ENCODE data around the gene MAGOHB.
"Not testable (repeated sequence)": the region's sequence is repeated elsewhere in the genome, so short reads cannot be mapped to it uniquely, and the experiment has no call there.

Gene MAGOHB

GRCh38 chr12:10613349-10614055 lies at the start of gene MAGOHB:
Gene MAGOHB, minus strand, starts transcription at chr12:10613609. Its CDS starts 77 bp downstream, at chr12:10613532.
- Histone ChIP-seq H3K9me3 (ENCODE audit: control insufficient read depth, insufficient read depth, low read length) (no peaks in the 10 kb centered on the region), H3K36me3 (ENCODE audit: insufficient read depth, low read length) (no peaks in the 10 kb centered on the region; the same call in none of the 2 replicates), H3K4me1 (ENCODE audit: insufficient read depth, low read length) (peaks cover 3% of the 10 kb centered on the region; the same call in 1 of the 2 replicates), H3K9ac (ENCODE audit: low read depth, low read length) (peak within 1 kb of the TSS; percentile 86)

GRCh38 chr12:10661338-10661737 lies 47.9 kb upstream of the MAGOHB start:
- Histone ChIP-seq H3K9me3 (ENCODE audit: control insufficient read depth, insufficient read depth, low read length) (no peaks in the 10 kb centered on the region; the same call in 1 of the 2 replicates), H3K4me1 (ENCODE audit: insufficient read depth, low read length) (no peaks in the 10 kb centered on the region), H3K9ac (ENCODE audit: low read depth, low read length) (no peak overlapping the region), H3K36me3 (ENCODE audit: insufficient read depth, low read length) (no peaks in the 10 kb centered on the region)

- no peaks in the 10 kb centered on the region for H3K4me1 ChIP-seq (ENCODE audit: insufficient read depth, low read length)
- no peaks in the 10 kb centered on the region for H3K36me3 ChIP-seq (ENCODE audit: insufficient read depth, low read length)
- no peaks in the 10 kb centered on the region; the same call in 1 of the 2 replicates for H3K9me3 ChIP-seq (ENCODE audit: control insufficient read depth, insufficient read depth, low read length)
- H3K9ac ChIP-seq (ENCODE audit: low read depth, low read length) = no peak overlapping the region
Observed at GRCh38 chr12:10654003-10654402, 40.6 kb upstream of the MAGOHB start.

- Histone ChIP-seq H3K36me3 (ENCODE audit: insufficient read depth, low read length) (no peaks in the 10 kb centered on the region), H3K4me1 (ENCODE audit: insufficient read depth, low read length) (no peaks in the 10 kb centered on the region), H3K9ac (ENCODE audit: low read depth, low read length) (no peak overlapping the region), H3K9me3 (ENCODE audit: control insufficient read depth, insufficient read depth, low read length) (peaks cover under 1% of the 10 kb centered on the region)
Observed at GRCh38 chr12:10652192-10652591, 38.8 kb upstream of the MAGOHB start.

GRCh38 chr12:10646576-10646975 lies 33.2 kb upstream of the MAGOHB start:
- H3K9ac ChIP-seq (ENCODE audit: low read depth, low read length); H3K4me1 ChIP-seq (ENCODE audit: insufficient read depth, low read length); H3K36me3 ChIP-seq (ENCODE audit: insufficient read depth, low read length): not testable (repeated sequence)
- peaks cover 10% of the 10 kb centered on the region for H3K9me3 ChIP-seq (ENCODE audit: control insufficient read depth, insufficient read depth, low read length)

- no peaks in the 10 kb centered on the region for H3K4me1 ChIP-seq (ENCODE audit: insufficient read depth, low read length)
Observed at GRCh38 chr12:10645910-10646309, 32.5 kb upstream of the MAGOHB start.

GRCh38 chr12:10641735-10642500 lies 28.5 kb upstream of the MAGOHB start:
- H3K9ac ChIP-seq (ENCODE audit: low read depth, low read length) = no peak overlapping the region
- no peaks in the 10 kb centered on the region for H3K36me3 ChIP-seq (ENCODE audit: insufficient read depth, low read length)
- H3K4me1 ChIP-seq (ENCODE audit: insufficient read depth, low read length) = no peaks in the 10 kb centered on the region
- H3K9me3 ChIP-seq (ENCODE audit: control insufficient read depth, insufficient read depth, low read length) = peaks cover 7% of the 10 kb centered on the region

More at GRCh38 chr12:10645910-10646309, 32.5 kb upstream of the MAGOHB start:
- Histone ChIP-seq H3K9ac (ENCODE audit: low read depth, low read length) (no peak overlapping the region), H3K9me3 (ENCODE audit: control insufficient read depth, insufficient read depth, low read length) (peaks cover 10% of the 10 kb centered on the region), H3K36me3 (ENCODE audit: insufficient read depth, low read length) (no peaks in the 10 kb centered on the region)

GRCh38 chr12:10638728-10639127 lies 25.3 kb upstream of the MAGOHB start:
- no peaks in the 10 kb centered on the region for H3K4me1 ChIP-seq (ENCODE audit: insufficient read depth, low read length)
- no peak overlapping the region for H3K9ac ChIP-seq (ENCODE audit: low read depth, low read length)

GRCh38 chr12:10636611-10637010 lies 23.2 kb upstream of the MAGOHB start:
- no peaks in the 10 kb centered on the region for H3K4me1 ChIP-seq (ENCODE audit: insufficient read depth, low read length)
- H3K9me3 ChIP-seq (ENCODE audit: control insufficient read depth, insufficient read depth, low read length) = no peaks in the 10 kb centered on the region
- H3K36me3 ChIP-seq (ENCODE audit: insufficient read depth, low read length) = no peaks in the 10 kb centered on the region
- H3K9ac ChIP-seq (ENCODE audit: low read depth, low read length) = no peak overlapping the region

More at GRCh38 chr12:10638728-10639127, 25.3 kb upstream of the MAGOHB start:
- Histone ChIP-seq H3K9me3 (ENCODE audit: control insufficient read depth, insufficient read depth, low read length) (no peaks in the 10 kb centered on the region), H3K36me3 (ENCODE audit: insufficient read depth, low read length) (no peaks in the 10 kb centered on the region)

GRCh38 chr12:10636124-10636523 lies 22.7 kb upstream of the MAGOHB start:
- Histone ChIP-seq H3K4me1 (ENCODE audit: insufficient read depth, low read length) (no peaks in the 10 kb centered on the region), H3K9me3 (ENCODE audit: control insufficient read depth, insufficient read depth, low read length) (no peaks in the 10 kb centered on the region), H3K36me3 (ENCODE audit: insufficient read depth, low read length) (no peaks in the 10 kb centered on the region), H3K9ac (ENCODE audit: low read depth, low read length) (no peak overlapping the region)

- H3K36me3 ChIP-seq (ENCODE audit: insufficient read depth, low read length) = no peaks in the 10 kb centered on the region
- no peak overlapping the region for H3K9ac ChIP-seq (ENCODE audit: low read depth, low read length)
- no peaks in the 10 kb centered on the region for H3K4me1 ChIP-seq (ENCODE audit: insufficient read depth, low read length)
- H3K9me3 ChIP-seq (ENCODE audit: control insufficient read depth, insufficient read depth, low read length) = no peaks in the 10 kb centered on the region
Observed at GRCh38 chr12:10635306-10635705, 21.9 kb upstream of the MAGOHB start.

GRCh38 chr12:10634427-10634826 lies 21.0 kb upstream of the MAGOHB start:
- no peak overlapping the region for H3K9ac ChIP-seq (ENCODE audit: low read depth, low read length)
- no peaks in the 10 kb centered on the region for H3K9me3 ChIP-seq (ENCODE audit: control insufficient read depth, insufficient read depth, low read length)
- H3K36me3 ChIP-seq (ENCODE audit: insufficient read depth, low read length) = no peaks in the 10 kb centered on the region
- H3K4me1 ChIP-seq (ENCODE audit: insufficient read depth, low read length) = no peaks in the 10 kb centered on the region

- Histone ChIP-seq H3K4me1 (ENCODE audit: insufficient read depth, low read length) (no peaks in the 10 kb centered on the region; the same call in 1 of the 2 replicates), H3K9ac (ENCODE audit: low read depth, low read length) (no peak overlapping the region), H3K9me3 (ENCODE audit: control insufficient read depth, insufficient read depth, low read length) (no peaks in the 10 kb centered on the region), H3K36me3 (ENCODE audit: insufficient read depth, low read length) (no peaks in the 10 kb centered on the region)
Observed at GRCh38 chr12:10633541-10633940, 20.1 kb upstream of the MAGOHB start.

- H3K9me3 ChIP-seq (ENCODE audit: control insufficient read depth, insufficient read depth, low read length) = no peaks in the 10 kb centered on the region
- no peaks in the 10 kb centered on the region for H3K36me3 ChIP-seq (ENCODE audit: insufficient read depth, low read length)
Observed at GRCh38 chr12:10632226-10632625, 18.8 kb upstream of the MAGOHB start.

GRCh38 chr12:10624605-10625004 lies 11.2 kb upstream of the MAGOHB start:
- Histone ChIP-seq H3K9me3 (ENCODE audit: control insufficient read depth, insufficient read depth, low read length) (no peaks in the 10 kb centered on the region), H3K9ac (ENCODE audit: low read depth, low read length) (no peak overlapping the region)

More at GRCh38 chr12:10632226-10632625, 18.8 kb upstream of the MAGOHB start:
- H3K4me1 ChIP-seq (ENCODE audit: insufficient read depth, low read length) = no peaks in the 10 kb centered on the region; the same call in 1 of the 2 replicates
- H3K9ac ChIP-seq (ENCODE audit: low read depth, low read length) = no peak overlapping the region

More at GRCh38 chr12:10624605-10625004, 11.2 kb upstream of the MAGOHB start:
- H3K36me3 ChIP-seq (ENCODE audit: insufficient read depth, low read length) = no peaks in the 10 kb centered on the region
- no peaks in the 10 kb centered on the region; the same call in 1 of the 2 replicates for H3K4me1 ChIP-seq (ENCODE audit: insufficient read depth, low read length)

Data from ES-I3 (cell line).